ENCODE measurements around the gene NEDD4L. TPM values are rescaled to one million over a fixed set of nuclear protein-coding genes. Genes with fewer than 3 reads are reported as not detected.

The NEDD4L gene
- total and polyA plus RNA-seq, 2 experiments from 2014 or later = 36.2 to 72.3 TPM

- Histone ChIP-seq H3K4me3 (no peak overlapping the region), H3K79me2 (replicated peaks; ENCODE audit: insufficient read depth) (peaks cover 86% of the 10 kb centered on the region), H3K4me2 (0 out of 2 replicates have a peak overlapping the region, but pooled peaks have one; percentile 41), H4K20me1 (replicated peaks; ENCODE audit: insufficient read depth) (no peaks in the 10 kb centered on the region; the same call in 1 of the 2 replicates), H3K27me3 (ENCODE audit: insufficient read depth) (no peaks in the 10 kb centered on the region), H3K9me2 (ENCODE audit: insufficient read depth) (no peaks in the 10 kb centered on the region), H3K36me3 (ENCODE audit: insufficient read depth) (no peaks in the 10 kb centered on the region), H3F3A (replicated peaks; ENCODE audit: low read depth) (no peaks in the 10 kb centered on the region), H3K4me1 (ENCODE audit: insufficient read depth) (peaks cover 18% of the 10 kb centered on the region), H3K27ac (ENCODE audit: low read depth) (no peak overlapping the region; the same call in 1 of the 2 replicates), H2AFZ (no peak overlapping the region)
- no peaks in the 10 kb centered on the region for H3K36me3 Mint-ChIP-seq (ENCODE audit: low read depth)
- H3K4me3 Mint-ChIP-seq = no peak overlapping the region
- no peaks in the 10 kb centered on the region for H3K27me3 Mint-ChIP-seq (ENCODE audit: insufficient read depth, low read depth, poor library complexity)
- DNase-seq (ENCODE audit: low spot score) = no peak
- no peak overlapping the region for H3K27ac Mint-ChIP-seq
- peaks cover 39% of the 10 kb centered on the region for H3K4me1 Mint-ChIP-seq
- TF ChIP-seq NANOG (IDR thresholded peaks at IDR 0.05; ENCODE audit: borderline replicate concordance) (no peak), ZNF462 (CRISPR knock-in tag; IDR thresholded peaks at IDR 0.05) (no peak), JUNB (IDR thresholded peaks at IDR 0.05; ENCODE audit: unreplicated experiment) (no peak), CREB1 (CRISPR knock-in tag; IDR thresholded peaks at IDR 0.05; ENCODE audit: low read depth) (no peak), CTCF (conservative IDR thresholded peaks at IDR 0.05; ENCODE audit: low read depth in 2 of 2) (no peak), ETS1 (IDR thresholded peaks at IDR 0.05) (no peak), ZNF114 (CRISPR knock-in tag; IDR thresholded peaks at IDR 0.05) (no peak), EZH2 (IDR thresholded peaks at IDR 0.05; ENCODE audit: low read depth, unreplicated experiment) (no peak), REST (IDR thresholded peaks at IDR 0.05; ENCODE audit: unreplicated experiment) (no peak), STAT1 (IDR thresholded peaks at IDR 0.05; ENCODE audit: unreplicated experiment) (no peak), ZNF331 (CRISPR knock-in tag; IDR thresholded peaks at IDR 0.05; ENCODE audit: low read depth) (no peak), EZH2phosphoT487 (IDR thresholded peaks at IDR 0.05; ENCODE audit: unreplicated experiment) (no peak), POLR2AphosphoS5 (IDR thresholded peaks at IDR 0.05; ENCODE audit: low read depth) (no peak)
- H3K9me3 Mint-ChIP-seq = no peaks in the 10 kb centered on the region
- no peak; the same call in 2 of the 3 replicates for ATAC-seq
Observed at GRCh38 chr18:58207520-58208152, 163.6 kb downstream of the NEDD4L start.
